Neuron (in vitro differentiated cells): Measurements from ENCODE around the gene ZNF710.
"Not testable (repeated sequence)": the region's sequence is repeated elsewhere in the genome, so short reads cannot be mapped to it uniquely, and the experiment has no call there.

Experiments used
- H2AFZ ChIP-seq: one replicate; pipeline ENCODE4 v1.6.1; 2013; ENCODE audit warnings: low read depth, mild to moderate bottlenecking, inconsistent platforms, low read length, moderate library complexity
- H3K27me3 ChIP-seq: one replicate; pipeline ENCODE4 v1.6.1; 2013; ENCODE audit warnings: low read length; ENCODE audit not compliant: insufficient read depth
- H3K36me3 ChIP-seq: one replicate; pipeline ENCODE4 v1.6.1; 2013; ENCODE audit warnings: low read length; ENCODE audit not compliant: insufficient read depth
- H3K4me1 ChIP-seq: one replicate; pipeline ENCODE4 v1.6.1; 2013; ENCODE audit warnings: low read length; ENCODE audit not compliant: insufficient read depth
- H3K4me3 ChIP-seq: 2 replicates; pipeline ENCODE4 v1.5.1; 2013; ENCODE audit warnings: mild to moderate bottlenecking, low read length, moderate library complexity
- H3K9me3 ChIP-seq: one replicate; pipeline ENCODE4 v1.6.1; 2013; ENCODE audit warnings: low read length

ZNF710 gene

GRCh38 chr15:89977836-89978235 is 23.3 kb upstream of the ZNF710 start:
- not testable (repeated sequence) for H3K4me1 ChIP-seq, H3K4me3 ChIP-seq, H3K27me3 ChIP-seq, H2AFZ ChIP-seq, H3K36me3 ChIP-seq, H3K9me3 ChIP-seq

- Histone ChIP-seq H3K9me3 (no peaks in the 10 kb centered on the region), H3K4me1 (no peaks in the 10 kb centered on the region), H3K27me3 (no peaks in the 10 kb centered on the region), H2AFZ (no peak overlapping the region), H3K36me3 (no peaks in the 10 kb centered on the region), H3K4me3 (no peak overlapping the region)
These were observed 22.2 kb upstream of the ZNF710 start for GRCh38 chr15:89978914-89979313.

GRCh38 chr15:89980896-89981295 is 20.2 kb upstream of the ZNF710 start:
- Histone ChIP-seq H3K36me3 (no peaks in the 10 kb centered on the region), H2AFZ (no peak overlapping the region), H3K4me3 (no peak overlapping the region), H3K9me3 (peaks cover 4% of the 10 kb centered on the region), H3K4me1 (no peaks in the 10 kb centered on the region), H3K27me3 (peaks cover 2% of the 10 kb centered on the region)

GRCh38 chr15:89982315-89983055 is 18.6 kb upstream of the ZNF710 start:
- Histone ChIP-seq H3K36me3 (no peaks in the 10 kb centered on the region), H3K27me3 (peaks cover 2% of the 10 kb centered on the region), H3K4me3 (no peak overlapping the region), H2AFZ (no peak overlapping the region), H3K9me3 (peaks cover 4% of the 10 kb centered on the region), H3K4me1 (no peaks in the 10 kb centered on the region)

GRCh38 chr15:89984001-89984400 is 17.1 kb upstream of the ZNF710 start:
- no peaks in the 10 kb centered on the region for H3K36me3 ChIP-seq
- H3K4me3 ChIP-seq, result no peak overlapping the region
- H3K4me1 ChIP-seq, result no peaks in the 10 kb centered on the region
- peaks cover 2% of the 10 kb centered on the region for H3K27me3 ChIP-seq
- H2AFZ ChIP-seq, result no peak overlapping the region
- peaks cover 4% of the 10 kb centered on the region for H3K9me3 ChIP-seq

- H2AFZ ChIP-seq, result no peak overlapping the region
- H3K36me3 ChIP-seq, result no peaks in the 10 kb centered on the region
- H3K4me3 ChIP-seq, result no peak overlapping the region
- peaks cover 4% of the 10 kb centered on the region for H3K9me3 ChIP-seq
- no peaks in the 10 kb centered on the region for H3K4me1 ChIP-seq
- H3K27me3 ChIP-seq, result peaks cover 2% of the 10 kb centered on the region
These were observed 16.6 kb upstream of the ZNF710 start for GRCh38 chr15:89984421-89985010.

GRCh38 chr15:89985111-89985510 is 16.0 kb upstream of the ZNF710 start:
- Histone ChIP-seq H3K4me3 (no peak overlapping the region), H3K4me1 (no peaks in the 10 kb centered on the region), H3K36me3 (no peaks in the 10 kb centered on the region), H3K9me3 (peaks cover 4% of the 10 kb centered on the region), H2AFZ (no peak overlapping the region), H3K27me3 (peaks cover 2% of the 10 kb centered on the region)

- Histone ChIP-seq H3K4me3 (no peak overlapping the region), H2AFZ (no peak overlapping the region), H3K27me3 (no peaks in the 10 kb centered on the region), H3K36me3 (no peaks in the 10 kb centered on the region), H3K9me3 (no peaks in the 10 kb centered on the region), H3K4me1 (peaks cover 3% of the 10 kb centered on the region)
These were observed 9.8 kb upstream of the ZNF710 start for GRCh38 chr15:89991312-89991711.

GRCh38 chr15:89993349-89993748 is 7.8 kb upstream of the ZNF710 start:
- Histone ChIP-seq H3K4me3 (no peak overlapping the region), H3K27me3 (no peaks in the 10 kb centered on the region), H3K36me3 (no peaks in the 10 kb centered on the region), H3K9me3 (no peaks in the 10 kb centered on the region), H3K4me1 (peaks cover 3% of the 10 kb centered on the region), H2AFZ (no peak overlapping the region)

GRCh38 chr15:89997079-89997478 is 4.0 kb upstream of the ZNF710 start:
- Histone ChIP-seq H3K4me3 (no peak overlapping the region), H3K36me3 (no peaks in the 10 kb centered on the region), H3K4me1 (peaks cover 17% of the 10 kb centered on the region), H3K9me3 (no peaks in the 10 kb centered on the region), H2AFZ (no peak overlapping the region), H3K27me3 (no peaks in the 10 kb centered on the region)

GRCh38 chr15:89998141-89998661 is 2.9 kb upstream of the ZNF710 start:
- Histone ChIP-seq H3K27me3 (no peaks in the 10 kb centered on the region), H3K4me1 (peaks cover 23% of the 10 kb centered on the region), H3K4me3 (no peak overlapping the region), H3K9me3 (no peaks in the 10 kb centered on the region), H3K36me3 (no peaks in the 10 kb centered on the region), H2AFZ (no peak overlapping the region)

- H3K27me3 ChIP-seq, result no peaks in the 10 kb centered on the region
- H3K4me3 ChIP-seq, result no peak overlapping the region
- no peaks in the 10 kb centered on the region for H3K9me3 ChIP-seq
- H3K36me3 ChIP-seq, result no peaks in the 10 kb centered on the region
- no peak overlapping the region for H2AFZ ChIP-seq
- peaks cover 29% of the 10 kb centered on the region for H3K4me1 ChIP-seq
These were observed 2.0 kb upstream of the ZNF710 start for GRCh38 chr15:89998923-89999675.

- Histone ChIP-seq H3K27me3 (no peaks in the 10 kb centered on the region), H2AFZ (peak overlapping the region; percentile 64), H3K36me3 (no peaks in the 10 kb centered on the region), H3K4me1 (peaks cover 33% of the 10 kb centered on the region), H3K9me3 (no peaks in the 10 kb centered on the region), H3K4me3 (peak overlapping the region; percentile 70)
These were observed 1.4 kb upstream of the ZNF710 start for GRCh38 chr15:89999676-90000185.
